ENCODE results near the gene IWS1. TPM values are rescaled to one million over a fixed set of nuclear protein-coding genes. Genes with fewer than 3 reads are reported as not detected.

IWS1 gene
- polyA plus RNA-seq, 2 of the 4 experiments (the other 2 are of a cell fraction), result 56.6 to 69.1 TPM

DNA sequence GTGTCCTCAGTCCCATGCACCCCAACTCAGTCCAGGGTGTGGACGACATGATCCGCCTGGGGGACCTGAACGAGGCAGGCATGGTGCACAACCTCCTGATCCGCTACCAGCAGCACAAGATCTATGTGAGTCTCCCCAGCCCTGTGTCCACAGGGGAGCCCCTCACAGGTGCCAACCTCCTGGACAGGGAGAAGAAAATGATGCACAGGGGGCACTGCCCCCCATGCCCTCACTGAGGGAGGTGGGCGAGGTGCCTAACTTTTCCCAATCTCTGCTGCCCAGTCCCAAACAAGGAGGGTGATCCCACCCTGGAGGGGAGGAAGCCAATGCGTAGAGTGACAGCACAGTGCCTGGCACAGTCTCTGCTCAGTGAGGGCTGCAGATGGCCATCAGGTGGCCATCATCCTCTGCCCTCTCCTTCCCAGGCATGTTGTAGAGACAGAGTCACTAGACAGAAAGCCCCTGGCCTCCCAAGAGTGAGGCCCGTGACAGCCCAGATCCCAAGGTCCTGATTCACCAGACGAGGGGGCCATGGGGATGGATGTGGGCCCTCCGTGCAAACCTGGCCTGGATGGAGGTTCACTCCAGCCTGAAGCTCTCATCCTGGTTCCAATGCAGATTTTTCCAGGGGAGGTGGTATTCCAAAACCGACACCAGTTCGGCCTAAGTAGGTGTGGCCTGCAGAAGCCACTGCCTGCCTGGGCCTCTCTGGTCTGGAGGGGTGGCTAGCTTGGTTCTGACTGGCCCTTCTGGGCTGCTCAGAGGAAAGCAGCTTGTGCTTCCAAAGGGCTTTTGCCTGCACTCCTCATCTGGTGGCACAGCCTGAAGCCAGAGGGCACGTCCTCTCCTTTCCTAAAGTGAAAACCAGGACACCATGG, 39.2 kb upstream of the IWS1 start:
- Histone ChIP-seq H3K9me3 (no peaks in the 10 kb centered on the region), H3K4me1 (peaks cover 18% of the 10 kb centered on the region), H3K27ac (no peak overlapping the region), H3K4me2 (no peak overlapping the region), H3K4me3 (no peak overlapping the region)
- DNase-seq (ENCODE audit: low read depth in 1 of 2, low spot score in 1 of 2) (no peak), ATAC-seq (no peak), FAIRE-seq (no peak)
- ChIA-PET CTCF (interaction anchor here (1.4 kb wide), 1 partner anchor 14 kb away, joined by 4 read pairs; no protein-coding TSS in a partner anchor), POLR2A (no interaction called here)
- TF ChIP-seq EP300 (IDR thresholded peaks at IDR 0.05) (no peak), CEBPB (IDR thresholded peaks at IDR 0.05) (no peak), HDAC2 (IDR thresholded peaks at IDR 0.05) (no peak), JUNB (IDR thresholded peaks at IDR 0.05) (no peak), GATA3 (IDR thresholded peaks at IDR 0.05; ENCODE audit: borderline replicate concordance) (no peak)
- TF ChIP-seq, protein P1, sequence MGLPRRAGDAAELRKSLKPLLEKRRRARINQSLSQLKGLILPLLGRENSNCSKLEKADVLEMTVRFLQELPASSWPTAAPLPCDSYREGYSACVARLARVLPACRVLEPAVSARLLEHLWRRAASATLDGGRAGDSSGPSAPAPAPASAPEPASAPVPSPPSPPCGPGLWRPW (IDR thresholded peaks at IDR 0.05), result no peak
- WGBS (ENCODE audit: missing lambda C conversion rate), result 76% methylated on average over 9 of the region's 12 CpGs

DNA sequence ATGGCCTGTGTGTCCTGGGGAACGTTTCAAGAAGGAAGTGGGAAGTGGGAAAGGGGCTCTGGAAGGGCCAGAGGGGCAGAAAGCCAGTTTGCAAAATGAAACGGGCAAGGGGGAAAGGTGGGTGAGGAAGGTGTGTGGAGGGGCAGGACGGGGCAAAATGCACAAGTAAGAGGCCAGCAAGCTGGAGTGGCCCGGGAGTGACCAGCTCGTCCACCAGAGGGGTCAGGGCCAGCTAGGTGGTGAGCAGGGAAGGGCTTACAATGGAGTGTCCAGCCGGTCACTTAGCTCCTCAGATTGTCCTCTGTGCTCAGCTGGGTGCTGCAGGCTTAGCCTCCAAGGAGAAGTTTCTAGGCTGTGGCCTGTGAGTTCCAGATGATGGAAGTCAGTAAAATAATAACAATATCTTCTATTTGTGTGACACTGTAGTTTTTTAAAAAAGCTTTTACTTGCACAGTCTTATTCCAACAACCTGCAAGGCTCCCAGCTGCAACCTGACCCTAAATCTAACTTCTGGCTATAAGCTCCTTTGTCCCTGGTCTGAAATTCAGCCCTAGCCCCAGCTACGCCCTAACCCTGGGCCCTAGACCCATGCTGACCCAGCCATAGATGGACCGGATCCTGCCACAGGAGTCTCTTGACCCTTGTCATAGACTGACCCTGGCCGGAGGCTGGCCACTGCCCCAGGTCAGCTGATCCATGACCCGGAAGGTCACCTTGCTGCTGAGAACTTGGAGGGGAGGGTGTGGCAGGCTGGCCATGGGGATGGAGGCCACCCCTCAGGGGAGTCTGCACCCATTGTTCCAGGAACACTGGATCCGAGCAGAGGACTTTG, 38.4 kb upstream of the IWS1 start:
- DNase-seq (ENCODE audit: low read depth in 1 of 2, low spot score in 1 of 2), result no peak
- no peak overlapping the region for H3K27ac ChIP-seq
- H3K4me1 ChIP-seq, result peaks cover 9% of the 10 kb centered on the region; the same call in 2 of the 3 replicates
- ChIA-PET CTCF (interaction anchor here (1.0 kb wide), 1 partner anchor 85 kb away, joined by 3 read pairs; no protein-coding TSS in a partner anchor), POLR2A (no interaction called here)
- H3K4me3 ChIP-seq, result no peak overlapping the region
- TF ChIP-seq, protein P2, sequence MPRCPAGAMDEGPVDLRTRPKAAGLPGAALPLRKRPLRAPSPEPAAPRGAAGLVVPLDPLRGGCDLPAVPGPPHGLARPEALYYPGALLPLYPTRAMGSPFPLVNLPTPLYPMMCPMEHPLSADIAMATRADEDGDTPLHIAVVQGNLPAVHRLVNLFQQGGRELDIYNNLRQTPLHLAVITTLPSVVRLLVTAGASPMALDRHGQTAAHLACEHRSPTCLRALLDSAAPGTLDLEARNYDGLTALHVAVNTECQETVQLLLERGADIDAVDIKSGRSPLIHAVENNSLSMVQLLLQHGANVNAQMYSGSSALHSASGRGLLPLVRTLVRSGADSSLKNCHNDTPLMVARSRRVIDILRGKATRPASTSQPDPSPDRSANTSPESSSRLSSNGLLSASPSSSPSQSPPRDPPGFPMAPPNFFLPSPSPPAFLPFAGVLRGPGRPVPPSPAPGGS (IDR thresholded peaks at IDR 0.05), result no peak
- TF ChIP-seq ESRRA (IDR thresholded peaks at IDR 0.05; ENCODE audit: borderline replicate concordance, low read length) (no peak), RARB (CRISPR knock-in tag; IDR thresholded peaks at IDR 0.05) (no peak), JUNB (IDR thresholded peaks at IDR 0.05) (no peak), KDM5A (IDR thresholded peaks at IDR 0.05) (no peak), HOXB5 (CRISPR knock-in tag; IDR thresholded peaks at IDR 0.05) (no peak), BHLHE40 (IDR thresholded peaks at IDR 0.05; ENCODE audit: low read depth, low read length) (no peak), MAFK (IDR thresholded peaks at IDR 0.05; ENCODE audit: partially characterized antibody) (no peak), KDM1A (IDR thresholded peaks at IDR 0.05; ENCODE audit: low read depth) (no peak)
- TF ChIP-seq, protein P3, sequence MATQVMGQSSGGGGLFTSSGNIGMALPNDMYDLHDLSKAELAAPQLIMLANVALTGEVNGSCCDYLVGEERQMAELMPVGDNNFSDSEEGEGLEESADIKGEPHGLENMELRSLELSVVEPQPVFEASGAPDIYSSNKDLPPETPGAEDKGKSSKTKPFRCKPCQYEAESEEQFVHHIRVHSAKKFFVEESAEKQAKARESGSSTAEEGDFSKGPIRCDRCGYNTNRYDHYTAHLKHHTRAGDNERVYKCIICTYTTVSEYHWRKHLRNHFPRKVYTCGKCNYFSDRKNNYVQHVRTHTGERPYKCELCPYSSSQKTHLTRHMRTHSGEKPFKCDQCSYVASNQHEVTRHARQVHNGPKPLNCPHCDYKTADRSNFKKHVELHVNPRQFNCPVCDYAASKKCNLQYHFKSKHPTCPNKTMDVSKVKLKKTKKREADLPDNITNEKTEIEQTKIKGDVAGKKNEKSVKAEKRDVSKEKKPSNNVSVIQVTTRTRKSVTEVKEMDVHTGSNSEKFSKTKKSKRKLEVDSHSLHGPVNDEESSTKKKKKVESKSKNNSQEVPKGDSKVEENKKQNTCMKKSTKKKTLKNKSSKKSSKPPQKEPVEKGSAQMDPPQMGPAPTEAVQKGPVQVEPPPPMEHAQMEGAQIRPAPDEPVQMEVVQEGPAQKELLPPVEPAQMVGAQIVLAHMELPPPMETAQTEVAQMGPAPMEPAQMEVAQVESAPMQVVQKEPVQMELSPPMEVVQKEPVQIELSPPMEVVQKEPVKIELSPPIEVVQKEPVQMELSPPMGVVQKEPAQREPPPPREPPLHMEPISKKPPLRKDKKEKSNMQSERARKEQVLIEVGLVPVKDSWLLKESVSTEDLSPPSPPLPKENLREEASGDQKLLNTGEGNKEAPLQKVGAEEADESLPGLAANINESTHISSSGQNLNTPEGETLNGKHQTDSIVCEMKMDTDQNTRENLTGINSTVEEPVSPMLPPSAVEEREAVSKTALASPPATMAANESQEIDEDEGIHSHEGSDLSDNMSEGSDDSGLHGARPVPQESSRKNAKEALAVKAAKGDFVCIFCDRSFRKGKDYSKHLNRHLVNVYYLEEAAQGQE (IDR thresholded peaks at IDR 0.05), result no peak
- no peak for FAIRE-seq
- no peaks in the 10 kb centered on the region for H3K9me3 ChIP-seq
- no peak for ATAC-seq
- no peak overlapping the region for H3K4me2 ChIP-seq
- 44% methylated on average over 7 of the region's 11 CpGs for WGBS (ENCODE audit: missing lambda C conversion rate)

Measured in A549 (cell line).